ENCODE measurements around the gene RRP7A.
"Not testable (repeated sequence)": the region's sequence is repeated elsewhere in the genome, so short reads cannot be mapped to it uniquely, and the experiment has no call there.

The RRP7A gene

DNA sequence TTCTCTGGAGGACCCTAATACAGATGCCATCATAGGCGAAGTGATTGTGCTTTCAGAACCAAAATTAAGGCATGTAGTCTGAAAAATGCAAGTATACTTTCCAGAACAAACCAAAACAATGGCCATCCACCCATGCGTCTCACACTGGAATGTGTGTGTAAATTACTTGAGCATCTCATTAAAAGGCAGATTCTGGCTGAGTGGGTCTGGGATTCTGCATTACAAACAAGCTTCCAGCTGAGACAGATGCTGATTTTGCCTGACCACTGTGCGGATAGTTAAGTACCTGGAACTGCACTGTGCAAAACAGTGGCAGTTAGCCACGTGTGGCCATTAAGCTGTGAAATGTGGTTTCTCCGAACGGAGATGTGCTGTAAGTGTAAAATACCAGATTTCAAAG, 26.2 kb downstream of the RRP7A start:
- no peak for DNase-seq

DNA sequence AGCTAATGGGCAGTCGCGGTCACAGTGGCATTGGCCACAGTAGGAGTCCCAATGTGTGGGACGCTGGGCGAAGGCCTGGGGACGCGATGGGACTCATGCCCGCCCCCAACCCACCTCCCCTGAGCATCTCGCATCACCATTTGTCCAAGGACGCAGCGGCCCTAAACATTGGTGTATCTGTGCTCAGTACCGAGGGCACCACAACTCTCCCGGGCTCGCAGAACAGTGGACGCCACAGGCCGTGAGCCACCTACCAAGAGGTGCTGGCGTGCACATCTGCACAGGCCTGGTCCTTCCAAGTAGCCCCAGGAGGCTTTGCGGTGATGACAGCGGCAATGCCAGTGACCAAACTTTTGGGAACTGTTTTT, 27.3 kb downstream of the RRP7A start:
- no peak for DNase-seq

DNA sequence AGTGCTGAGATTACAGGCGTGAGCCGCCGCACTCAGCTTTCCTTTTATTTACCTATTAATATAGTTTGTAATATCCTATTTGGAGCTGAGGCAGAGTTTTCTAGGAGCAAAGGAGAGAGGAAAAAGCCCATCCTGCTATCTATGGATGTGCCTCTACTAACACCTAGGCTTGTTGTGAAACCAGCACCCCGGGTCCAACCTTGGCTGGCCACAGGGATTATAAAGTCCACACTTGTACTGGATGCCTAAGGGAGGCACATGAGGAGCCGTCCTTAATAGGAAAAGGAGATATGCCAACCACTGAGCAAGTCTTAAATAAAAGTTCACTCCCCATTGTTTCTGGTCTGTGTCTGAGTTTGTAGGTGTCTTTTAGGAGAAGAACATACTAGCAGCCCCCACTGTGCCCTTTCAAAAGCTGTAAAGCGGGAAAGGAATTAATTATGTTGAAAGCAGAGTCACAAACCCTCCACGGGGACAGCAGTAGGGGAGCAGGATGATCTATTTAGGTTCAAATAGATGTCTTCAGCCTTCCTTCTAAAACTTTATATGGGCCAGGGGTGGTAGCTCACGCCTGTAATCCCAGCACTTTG, 29.3 kb downstream of the RRP7A start:
- DNase-seq = no peak

DNA sequence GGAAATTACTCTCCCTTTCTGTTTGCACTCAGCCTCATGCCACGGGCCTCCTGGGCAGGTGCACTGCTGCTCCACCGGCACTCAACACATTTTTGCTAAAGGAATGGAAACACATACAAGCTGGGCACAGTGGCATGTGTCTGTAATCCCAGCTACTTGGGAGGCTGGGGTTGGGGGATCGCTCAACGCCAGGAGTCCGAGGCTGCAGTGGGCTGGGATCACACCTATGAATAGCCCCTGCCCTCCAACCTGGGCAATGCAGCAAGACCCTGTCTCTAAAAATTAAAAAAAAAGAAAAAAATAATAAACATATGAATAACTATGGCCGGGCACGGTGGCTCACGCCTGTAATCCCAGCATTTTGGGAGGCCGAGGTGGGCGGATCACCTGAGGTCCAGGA, 30.6 kb downstream of the RRP7A start:
- no peak for DNase-seq

DNA sequence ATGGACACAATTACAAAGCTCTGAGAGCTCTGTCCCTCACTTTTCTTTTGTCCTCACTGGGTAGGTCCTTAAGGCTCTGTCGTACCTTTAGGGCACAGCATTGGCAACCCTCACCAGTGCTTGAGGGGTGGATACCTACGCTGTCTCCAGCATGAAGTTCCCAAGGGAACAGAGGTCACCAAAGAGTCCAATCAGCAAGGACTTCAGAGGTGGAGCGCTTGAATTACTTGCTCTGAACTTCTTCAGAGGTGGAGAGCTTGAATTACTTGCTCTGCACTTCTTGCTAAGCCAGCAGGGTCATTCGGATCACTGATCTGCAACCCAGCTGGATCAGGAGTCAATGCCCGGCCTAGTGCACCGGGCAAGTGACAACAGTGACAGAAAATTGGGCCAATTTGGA, 35.1 kb downstream of the RRP7A start:
- DNase-seq = no peak

DNA sequence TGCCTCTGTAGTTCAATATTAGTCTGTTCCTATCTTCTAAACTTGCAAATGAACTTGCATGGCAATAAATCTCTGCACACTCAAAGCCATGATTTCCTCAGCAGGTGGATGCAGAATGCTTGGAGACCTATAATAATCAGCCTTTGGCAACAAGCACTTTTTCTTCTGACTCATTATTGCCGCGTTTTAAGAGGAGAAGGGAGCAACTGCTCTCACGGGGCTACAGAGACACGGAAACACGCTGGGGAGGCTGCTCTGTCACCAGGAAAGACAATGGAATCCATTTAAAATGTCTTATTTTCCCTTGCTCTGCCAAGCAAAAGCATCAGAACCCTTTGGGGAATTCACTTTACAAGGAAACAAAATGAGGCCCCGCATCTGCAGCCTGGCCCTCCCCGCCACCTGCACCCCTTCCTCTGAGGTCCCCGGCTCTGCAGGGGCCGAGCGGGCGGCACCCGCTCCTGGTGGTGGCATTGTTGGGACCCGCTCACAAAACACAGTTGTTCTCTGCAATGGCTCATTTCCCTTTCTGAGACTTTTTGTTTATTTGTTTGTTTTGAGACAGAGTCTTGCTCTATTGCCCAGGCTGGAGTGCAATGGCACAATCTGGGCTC, 35.9 kb downstream of the RRP7A start:
- not testable (repeated sequence) for DNase-seq

DNA sequence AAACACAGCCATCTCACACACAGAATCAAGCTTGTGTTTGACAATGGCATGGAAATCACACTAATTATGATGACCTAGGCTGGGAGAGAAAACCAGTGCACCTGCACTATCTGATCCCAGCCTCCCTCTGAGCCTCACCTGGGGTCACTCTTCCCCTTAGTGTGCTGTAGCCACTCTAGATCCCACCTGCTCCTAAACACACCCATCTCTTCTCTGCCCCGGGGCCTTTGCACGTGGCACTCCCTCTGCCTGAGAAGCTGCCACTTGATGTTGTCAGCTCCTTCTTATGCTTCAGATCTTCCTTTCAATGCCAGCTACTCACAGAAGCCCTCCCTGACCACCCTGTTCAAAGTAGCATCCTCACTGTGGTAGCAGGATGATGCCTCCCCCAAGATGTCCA, 44.5 kb downstream of the RRP7A start:
- DNase-seq = no peak

DNA sequence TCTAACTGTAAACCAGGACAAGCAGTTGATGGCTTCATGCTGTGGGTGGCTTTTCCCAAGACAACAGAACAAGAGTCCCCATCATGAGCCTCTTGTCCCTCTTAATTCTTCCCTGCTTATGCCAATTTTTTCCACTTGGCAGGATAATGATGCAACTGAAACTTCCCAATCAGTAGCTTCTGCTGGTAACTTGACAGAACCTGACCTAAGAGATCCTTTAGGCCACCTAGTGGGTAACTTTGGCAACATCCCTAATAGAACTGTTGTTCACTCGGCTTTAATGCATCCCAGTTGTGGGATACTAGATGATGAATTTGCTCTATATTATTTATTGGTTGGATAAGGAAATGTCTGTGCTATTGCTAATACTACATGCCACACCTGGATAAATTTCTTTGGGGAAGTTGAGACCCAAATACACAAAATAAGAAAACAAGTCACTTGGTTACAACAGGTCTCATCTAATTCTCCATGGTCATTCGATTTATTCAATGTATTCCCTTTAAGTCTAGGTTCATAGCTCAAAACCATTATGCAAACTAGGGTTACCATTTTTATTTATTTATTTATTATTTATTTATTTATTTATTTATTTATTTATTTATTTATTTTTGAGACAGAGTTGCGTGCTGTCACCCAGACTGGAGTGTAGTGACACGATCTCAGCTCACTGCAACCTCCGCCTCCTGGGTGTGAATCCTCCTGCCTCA, 46.0 kb downstream of the RRP7A start:
- DNase-seq = peak in 1 of 2 donors; percentile 1

DNA sequence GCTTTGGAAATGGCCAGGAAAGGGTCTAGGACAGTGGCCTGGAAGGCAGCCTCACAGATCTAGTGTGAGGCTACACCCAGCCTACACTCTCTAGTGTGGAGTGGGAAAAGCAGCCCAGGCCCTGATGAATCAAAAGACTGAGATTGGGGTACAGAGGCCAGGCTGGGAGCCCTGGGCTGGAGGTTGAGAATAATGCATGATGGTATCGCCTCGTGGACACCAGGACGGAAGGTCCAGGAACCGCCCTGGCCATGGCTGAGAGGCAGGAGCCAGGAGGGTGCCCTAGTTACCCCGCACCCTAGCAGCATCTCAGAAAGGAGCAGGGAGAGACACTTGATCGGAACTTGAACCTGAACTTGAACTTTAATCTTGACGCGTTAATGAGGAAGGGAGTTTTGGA, 46.9 kb downstream of the RRP7A start:
- no peak for DNase-seq

DNA sequence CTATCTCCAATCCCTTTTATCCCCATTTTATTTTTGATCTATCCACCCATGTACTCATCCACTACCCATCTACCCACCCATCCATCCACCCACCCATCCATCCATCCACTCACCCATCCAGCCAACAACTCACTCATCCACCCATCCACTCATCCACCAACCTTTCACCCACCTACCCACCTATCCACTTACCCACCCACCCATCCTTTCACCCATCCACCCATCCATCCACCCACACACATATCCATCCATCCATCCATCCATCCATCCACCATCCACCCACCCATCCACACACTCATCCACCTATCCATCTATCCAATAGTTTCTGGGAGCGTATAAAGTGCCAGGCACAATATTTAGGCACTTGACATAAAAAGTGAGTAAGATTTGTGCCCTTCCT, 48.2 kb downstream of the RRP7A start:
- no peak for DNase-seq

DNA sequence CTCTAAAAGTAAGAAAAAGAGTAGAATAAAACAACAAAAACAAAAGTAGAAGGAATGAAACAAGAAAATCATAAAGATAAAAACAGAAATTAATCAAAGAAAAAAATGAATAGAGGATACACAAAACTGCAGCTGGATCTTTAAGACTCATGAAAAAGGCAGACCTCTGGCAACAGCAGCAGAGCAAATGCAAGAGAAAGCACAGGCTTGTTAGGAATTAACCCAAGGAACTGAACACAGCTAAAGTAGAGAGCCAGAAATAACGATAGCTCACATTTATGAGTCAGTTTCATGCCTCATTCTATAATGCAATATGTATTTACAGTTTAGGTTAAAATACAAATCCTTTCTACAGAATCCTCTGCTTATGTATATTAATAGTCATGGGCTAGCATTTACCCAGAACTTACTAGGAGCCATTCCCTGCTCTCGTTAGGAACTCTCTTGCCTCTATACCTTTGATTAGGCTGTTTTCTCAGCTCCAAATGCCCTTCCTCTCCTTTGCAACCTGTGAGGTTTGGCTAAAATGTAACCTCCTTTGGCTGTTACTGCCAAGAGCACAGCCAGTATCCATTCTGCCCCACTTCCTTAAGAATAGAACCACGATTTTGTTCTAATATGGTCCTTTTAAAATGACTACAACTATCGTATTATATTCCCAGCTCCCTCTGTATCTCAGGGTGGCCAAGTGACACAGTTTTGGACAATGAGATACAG, 49.1 kb downstream of the RRP7A start:
- no peak for DNase-seq

DNA sequence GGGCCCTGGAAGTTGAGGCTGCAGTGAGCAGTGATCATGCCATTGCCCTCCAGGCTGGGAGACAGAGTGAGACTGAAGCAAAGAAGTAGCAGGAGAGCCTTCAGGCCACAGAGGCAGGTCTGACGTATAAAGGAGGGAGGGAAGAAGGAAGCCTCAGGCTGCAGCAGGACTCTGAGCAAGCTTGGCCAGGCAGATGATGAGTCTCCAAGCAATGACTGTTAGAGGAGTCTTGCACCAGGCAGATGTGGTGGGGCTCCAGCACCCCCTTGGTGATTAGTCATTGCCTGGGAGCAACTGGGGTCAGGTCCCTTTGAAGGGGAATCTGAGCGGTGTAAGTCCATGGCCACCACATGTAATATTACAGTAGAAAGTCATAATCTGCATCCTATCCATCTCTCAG, 50.8 kb downstream of the RRP7A start:
- DNase-seq = no peak

DNA sequence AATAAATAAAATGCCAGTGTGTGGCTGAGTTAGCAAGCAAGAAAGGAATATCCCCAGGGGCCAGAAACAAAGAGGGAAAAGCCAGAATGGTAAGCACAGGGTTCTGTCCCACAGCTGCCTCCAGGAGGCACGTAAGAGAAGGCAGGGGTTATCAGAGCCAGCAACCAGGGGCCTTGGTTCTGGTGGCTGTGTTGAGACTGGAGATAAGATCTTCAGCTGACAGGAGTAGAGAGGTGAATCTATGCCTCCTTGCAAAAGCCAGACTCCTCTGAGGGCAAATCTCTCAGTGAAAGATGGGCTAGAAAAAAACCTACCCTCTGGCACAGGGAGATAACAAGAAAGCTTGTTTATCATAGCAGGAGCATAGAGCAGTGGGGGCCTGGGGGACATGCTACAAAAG, 57.6 kb downstream of the RRP7A start:
- no peak for DNase-seq

DNA sequence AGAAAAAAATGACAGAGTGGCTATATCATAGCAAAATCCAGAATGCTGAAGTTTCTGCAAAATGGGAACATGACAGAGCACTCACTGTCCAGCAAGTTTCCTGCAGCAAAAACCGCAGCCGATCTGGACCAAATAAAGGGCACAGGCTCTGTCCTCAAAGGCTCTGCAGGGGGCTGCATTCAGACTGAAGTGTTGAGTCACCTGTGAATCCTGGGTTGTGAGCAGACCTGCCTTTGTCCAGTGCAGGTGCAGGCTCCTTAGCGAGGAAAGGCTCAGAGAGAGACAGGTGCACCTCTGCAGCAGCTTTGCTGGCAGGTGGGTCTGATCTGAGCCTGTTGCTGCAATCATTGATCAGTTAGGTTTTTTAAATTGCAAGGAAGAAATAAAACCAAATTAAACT, 58.1 kb downstream of the RRP7A start:
- no peak for DNase-seq
